OCI-LY1 (cell line): Measurements from ENCODE around the gene GJC1.

Source experiments
- CTCF ChIP-seq: fragments of 200-600 bp; sonication (generic), shearing (Covaris generic); IDR thresholded peaks from 2 replicates; pipeline ENCODE4 v1.5.1; 2017; ENCODE audit warnings: mild to moderate bottlenecking, antibody characterized with exemption, low read length, moderate library complexity, mixed read lengths
- EZH2 ChIP-seq: fragments of 200-600 bp; sonication (generic), shearing (Covaris generic); IDR thresholded peaks from 2 replicates; pipeline ENCODE4 v1.8.0; 2017; ENCODE audit warnings: borderline replicate concordance, mixed run types, mild to moderate bottlenecking, antibody characterized with exemption, low read length, moderate library complexity, mixed read lengths

GRCh38 chr17:44798356-44798755 is 31.7 kb downstream of the GJC1 start:
- no peak for TF ChIP-seq CTCF
- TF ChIP-seq EZH2 = no peak
